Adipose tissue (tissue), 3 donors: ENCODE measurements around the gene SCAPER. TPM values are rescaled to one million over a fixed set of nuclear protein-coding genes. Genes with fewer than 3 reads are reported as not detected.
"Not testable (repeated sequence)": the region's sequence is repeated elsewhere in the genome, so short reads cannot be mapped to it uniquely, and the experiment has no call there.

Source experiments
- H3K27ac ChIP-seq: one replicate; pipeline ENCODE4 v1.5.1; 2013; ENCODE audit warnings: low read depth, low read length
- WGBS, 3 donors: extraction: QIAGEN DNeasy Blood & Tissue Kit; methylation state at CpG; one replicate each; pipeline ENCODE4 v1.1.7; 2013; 5-methylcytosine and 5-hydroxymethylcytosine counted together
- polyA plus RNA-seq, 3 donors: library from polyadenylated mRNA; stranded (reverse); fragments of 200-250 nt; gene quantifications; one replicate each; pipeline ENCODE4 v1.2.3, GENCODE V29; 2013
- donor health status: healthy with polysubstance abuse.
- donor health status: Bipolar disorder and iron deficiency.
- donor health status: healthy.

Gene SCAPER
- polyA plus RNA-seq, 3 donors = 5.4 to 9.6 (median 8.5) TPM

DNA sequence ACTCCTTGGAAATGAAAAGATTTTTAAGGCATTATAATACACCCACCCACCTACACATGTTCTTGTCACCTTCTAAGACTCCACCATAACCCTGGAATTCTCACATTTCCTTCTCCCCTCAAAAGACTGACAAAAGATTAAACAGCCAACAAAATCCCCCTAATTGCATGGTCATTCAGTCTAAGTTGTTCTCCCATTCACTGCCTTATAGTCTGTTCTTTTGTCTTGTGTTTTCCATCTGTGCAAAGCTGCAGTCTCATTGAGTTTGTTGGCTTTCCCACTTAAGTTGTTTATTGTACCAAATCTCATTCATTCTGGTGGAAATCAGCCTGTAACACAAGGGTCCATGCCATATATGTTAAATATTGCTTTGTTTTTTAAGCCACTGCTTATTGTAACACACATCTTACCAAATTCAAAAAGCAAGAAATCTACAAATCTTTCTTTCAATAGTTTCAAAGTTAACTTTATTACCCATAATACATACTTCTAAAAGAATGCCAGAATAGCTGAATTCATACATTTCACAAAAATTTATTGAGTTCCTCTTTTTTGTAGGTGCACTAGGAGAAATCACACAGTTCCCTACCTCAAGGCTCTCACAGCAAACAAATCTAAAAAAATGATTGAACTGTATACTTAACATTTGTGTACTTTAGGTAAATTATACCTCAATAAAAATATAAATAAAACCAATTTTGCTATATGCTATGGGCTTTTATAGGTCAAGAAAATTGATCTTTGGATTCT, 24.0 kb upstream of the SCAPER start:
- no peak overlapping the region for H3K27ac ChIP-seq

- no peak overlapping the region for H3K27ac ChIP-seq
- 87 to 92% (median 90%) methylated on average over 3 of the region's 3 CpGs for WGBS, 3 donors
Measured at GRCh38 chr15:76928201-76928600, 23.1 kb upstream of the SCAPER start.

DNA sequence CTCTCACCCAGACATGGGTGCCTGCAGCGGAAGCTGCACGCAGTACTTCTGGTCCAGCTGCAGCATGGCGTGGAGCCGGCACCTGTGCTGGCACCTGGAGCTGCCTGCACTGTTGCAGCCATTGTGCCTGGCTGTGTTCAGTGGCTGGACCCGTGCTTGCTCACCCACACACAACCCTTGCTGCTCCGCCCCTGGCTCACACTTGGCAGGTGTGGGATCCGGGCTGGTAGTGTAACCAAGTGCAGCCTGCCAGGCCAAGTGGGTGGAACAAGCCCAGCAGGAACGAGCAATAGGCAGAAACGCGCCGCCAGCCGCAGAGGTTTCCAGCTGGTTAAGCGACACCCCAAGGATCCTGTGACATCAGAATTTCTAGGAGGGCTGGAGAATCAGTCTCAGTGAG, 11.2 kb upstream of the SCAPER start:
- no peak overlapping the region for H3K27ac ChIP-seq
- WGBS, 3 donors = 88 to 92% (median 92%) methylated on average over 13 of the region's 13 CpGs

DNA sequence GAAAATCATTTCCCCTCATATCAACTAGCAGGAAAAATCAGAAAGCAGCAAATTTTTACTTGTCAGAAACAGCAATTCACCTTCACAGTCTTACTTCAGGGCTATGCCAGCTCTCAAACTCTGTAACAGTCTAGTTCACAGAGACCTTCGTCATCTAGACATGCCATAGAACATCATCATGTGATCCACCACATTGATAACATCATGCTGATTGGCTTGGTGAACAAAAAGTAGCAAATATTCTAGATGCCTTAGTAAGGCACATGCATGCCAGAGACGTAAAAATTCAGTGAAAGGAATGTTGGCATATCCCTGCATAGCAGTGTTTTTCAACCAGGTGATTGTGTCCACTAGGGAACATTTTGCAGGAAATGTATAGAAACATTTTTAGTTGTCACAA, 8.6 kb upstream of the SCAPER start:
- 62 to 86% (median 81%) methylated on average over 2 of the region's 2 CpGs for WGBS, 3 donors
- no peak overlapping the region for H3K27ac ChIP-seq

DNA sequence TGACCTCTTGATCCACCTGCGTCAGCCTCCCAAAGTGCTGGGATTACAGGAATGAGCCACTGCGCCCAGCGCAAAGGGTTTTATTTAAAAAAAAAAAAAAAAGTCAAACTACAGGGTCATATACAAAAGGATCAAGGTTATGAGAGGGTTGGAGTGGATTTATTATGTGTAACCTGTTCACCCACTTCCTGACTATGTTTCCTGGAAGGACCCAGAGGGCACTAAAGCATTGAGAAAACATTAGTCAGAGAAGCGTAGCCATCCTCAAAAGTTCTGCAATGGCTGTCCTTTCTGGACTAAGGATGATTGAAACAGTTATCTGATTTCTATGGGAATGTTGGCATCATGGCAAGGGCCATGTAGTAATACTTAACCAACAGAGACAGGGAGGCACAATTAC, 7.3 kb upstream of the SCAPER start:
- H3K27ac ChIP-seq = no peak overlapping the region
- 84 to 93% (median 88%) methylated on average over 4 of the region's 4 CpGs for WGBS, 3 donors

GRCh38 chr15:76905855-76906254, 715 bp upstream of the SCAPER start:
- H3K27ac ChIP-seq = no peak overlapping the region
- WGBS, 3 donors = 25 to 27% (median 27%) methylated on average over 9 of the region's 9 CpGs

DNA sequence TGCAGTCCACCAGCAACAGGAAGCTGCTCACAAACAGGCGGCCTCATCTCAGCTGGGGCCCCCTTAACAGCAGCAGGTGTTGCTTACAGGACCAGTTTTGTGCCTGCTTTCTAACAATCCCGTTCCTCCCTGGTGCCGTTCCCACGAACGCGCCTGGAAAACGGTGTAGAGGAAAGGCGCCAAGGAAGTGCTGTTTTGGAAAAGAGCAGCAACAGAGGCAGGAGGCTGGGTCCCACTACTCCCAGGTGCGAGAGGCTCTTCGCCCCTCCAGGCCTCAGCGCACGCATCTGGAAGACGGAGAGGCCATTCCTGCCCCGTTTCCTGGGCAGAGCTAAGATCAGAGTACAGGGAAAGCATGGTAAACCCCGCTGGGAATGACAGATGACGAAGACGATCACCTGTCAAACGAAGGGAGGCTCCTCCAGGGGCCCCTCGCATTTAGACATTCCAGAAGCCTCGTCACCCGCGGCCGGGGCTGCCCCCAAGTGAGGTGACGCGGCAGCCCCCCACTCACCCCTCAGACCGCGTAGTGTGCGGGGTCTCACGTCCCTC, 603 bp downstream of the SCAPER start:
- 1% methylated on average over 28 to 29 of the region's 29 CpGs for WGBS, 3 donors

DNA sequence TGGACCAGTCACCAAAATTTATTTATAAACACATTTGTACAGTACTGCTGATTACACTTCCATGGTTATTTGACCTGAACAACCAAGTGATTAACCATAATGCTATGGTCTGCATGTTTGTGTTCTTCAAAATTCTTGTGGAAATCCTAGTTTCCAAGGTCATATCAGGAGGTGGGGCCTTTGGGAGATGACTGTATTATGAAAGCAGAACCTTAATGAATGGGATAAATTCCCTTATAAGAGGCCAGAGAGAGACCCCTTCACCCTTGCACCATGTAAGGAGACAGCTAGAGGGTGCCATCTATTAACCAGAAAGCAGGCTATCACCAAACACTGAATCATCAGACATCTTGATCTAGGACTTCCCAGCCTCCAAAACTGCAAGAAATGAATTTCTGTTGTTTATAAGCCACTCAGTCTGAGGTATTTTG, 1.9 kb downstream of the SCAPER start:
- no peak overlapping the region for H3K27ac ChIP-seq

More for the DNA sequence above, 603 bp downstream of the SCAPER start:
- H3K27ac ChIP-seq = peak overlapping the region; percentile 31

GRCh38 chr15:76901965-76902364, 3.2 kb downstream of the SCAPER start:
- WGBS, 3 donors = 96 to 98% (median 98%) methylated on average over 2 of the region's 2 CpGs
- no peak overlapping the region for H3K27ac ChIP-seq

DNA sequence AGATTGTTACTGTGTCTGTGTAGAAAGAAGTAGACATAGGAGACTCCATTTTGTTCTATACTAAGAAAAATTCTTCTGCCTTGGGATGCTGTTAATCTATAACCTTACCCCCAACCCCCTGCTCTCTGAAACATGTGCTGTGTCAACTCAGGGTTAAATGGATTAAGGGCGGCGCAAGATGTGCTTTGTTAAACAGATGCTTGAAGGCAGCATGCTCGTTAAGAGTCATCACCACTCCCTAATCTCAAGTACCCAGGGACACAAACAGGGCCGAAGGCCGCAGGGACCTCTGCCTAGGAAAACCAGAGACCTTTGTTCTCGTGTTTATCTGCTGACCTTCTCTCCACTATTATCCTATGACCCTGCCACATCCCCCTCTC, 5.2 kb downstream of the SCAPER start:
- WGBS, 3 donors = 94 to 100% methylated on average over 2 of the region's 6 CpGs; no CpG with 5 or more reads in 1 of the 3 donors

GRCh38 chr15:76899176-76899930, 5.8 kb downstream of the SCAPER start:
- not testable (repeated sequence) for H3K27ac ChIP-seq
- WGBS, 3 donors = 92 to 96% (median 95%) methylated on average over 37 to 39 of the region's 39 CpGs

More for the DNA sequence above, 5.2 kb downstream of the SCAPER start:
- not testable (repeated sequence) for H3K27ac ChIP-seq

DNA sequence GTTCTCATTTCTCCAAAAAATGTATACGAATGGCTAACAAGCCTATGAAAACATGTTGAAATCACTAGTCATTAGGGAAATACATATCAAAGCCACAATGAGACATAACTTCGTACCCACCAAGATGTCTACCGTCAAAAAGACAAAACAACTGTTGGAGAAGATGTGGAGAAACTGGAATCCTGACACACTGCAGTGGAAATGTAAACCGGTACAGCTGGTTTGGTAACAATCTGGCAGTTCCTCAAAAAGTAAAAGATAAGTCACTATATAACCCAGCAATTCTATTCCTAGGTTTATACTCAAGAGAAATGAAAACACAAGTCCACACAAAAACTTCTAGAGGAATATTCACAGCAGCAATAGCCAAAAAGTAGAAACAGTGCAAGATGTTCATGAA, 7.0 kb downstream of the SCAPER start:
- no peak overlapping the region for H3K27ac ChIP-seq
- WGBS, 3 donors = 62 to 76% (median 64%) methylated on average over 4 of the region's 4 CpGs

DNA sequence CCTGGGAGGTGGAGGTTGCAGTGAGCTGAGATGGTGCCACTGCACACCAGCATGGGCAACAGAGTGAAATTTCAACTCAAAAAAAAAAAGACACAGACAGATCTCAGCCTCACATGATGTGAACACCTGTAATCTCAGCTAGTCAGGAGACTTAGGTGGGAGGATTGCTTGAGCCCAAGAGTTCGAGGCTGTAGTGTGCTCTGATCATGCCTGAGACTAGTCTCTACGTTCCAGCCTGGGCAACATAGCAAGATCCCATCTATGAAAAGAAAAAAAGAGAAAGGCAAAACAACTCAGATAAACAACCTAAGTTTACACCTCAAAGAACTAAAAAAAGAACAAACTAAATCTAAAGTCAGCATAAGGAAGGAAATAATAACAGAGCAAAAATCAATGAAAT, 11.0 kb downstream of the SCAPER start:
- WGBS, 3 donors = 94 to 99% (median 98%) methylated on average over 2 of the region's 2 CpGs
- H3K27ac ChIP-seq = no peak overlapping the region

- not testable (repeated sequence) for H3K27ac ChIP-seq
- 91 to 97% (median 93%) methylated on average over 5 of the region's 5 CpGs for WGBS, 3 donors
Measured at GRCh38 chr15:76892836-76893235, 12.3 kb downstream of the SCAPER start.

DNA sequence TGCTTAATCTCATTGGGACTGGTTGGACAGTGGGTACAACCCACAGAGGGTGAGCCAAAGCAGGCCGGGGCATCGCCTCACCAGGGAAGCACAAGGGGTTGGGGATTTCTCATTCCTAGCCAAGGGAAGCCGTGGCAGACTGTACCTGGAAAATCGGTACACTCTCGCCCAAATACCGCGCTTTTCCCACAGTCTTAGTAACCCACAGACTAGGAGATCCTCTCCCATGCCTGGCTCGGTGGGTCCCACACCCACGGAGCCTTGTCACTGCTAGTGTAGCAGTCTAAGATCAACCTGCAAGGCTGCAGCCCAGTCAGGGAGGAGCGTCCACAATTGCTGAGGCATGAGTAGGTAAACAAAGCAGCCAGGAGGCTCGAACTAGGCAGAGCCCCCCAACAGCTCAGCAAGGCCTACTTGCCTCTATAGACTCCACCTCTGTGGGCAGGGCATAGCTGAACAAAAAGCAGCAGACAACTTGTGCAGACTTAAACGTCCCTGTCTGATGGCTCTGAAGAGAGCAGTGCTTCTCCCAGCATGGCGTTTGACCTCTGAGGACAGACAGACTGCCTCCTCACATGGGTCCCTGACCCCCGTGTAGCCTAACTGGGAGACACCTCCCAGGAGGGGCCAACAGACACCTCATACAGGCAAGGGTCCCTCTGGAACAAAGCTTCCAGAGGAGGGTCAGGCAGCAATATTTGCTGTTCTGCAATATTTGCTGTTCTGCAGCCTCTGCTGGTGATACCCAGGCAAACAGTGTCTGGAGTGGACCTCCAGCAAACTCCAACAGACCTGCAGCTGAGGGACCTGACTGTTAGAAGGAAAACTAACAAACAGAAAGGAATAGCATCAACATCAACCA, 17.6 kb downstream of the SCAPER start:
- 87 to 95% (median 94%) methylated on average over 14 of the region's 14 CpGs for WGBS, 3 donors
- H3K27ac ChIP-seq = not testable (repeated sequence)

DNA sequence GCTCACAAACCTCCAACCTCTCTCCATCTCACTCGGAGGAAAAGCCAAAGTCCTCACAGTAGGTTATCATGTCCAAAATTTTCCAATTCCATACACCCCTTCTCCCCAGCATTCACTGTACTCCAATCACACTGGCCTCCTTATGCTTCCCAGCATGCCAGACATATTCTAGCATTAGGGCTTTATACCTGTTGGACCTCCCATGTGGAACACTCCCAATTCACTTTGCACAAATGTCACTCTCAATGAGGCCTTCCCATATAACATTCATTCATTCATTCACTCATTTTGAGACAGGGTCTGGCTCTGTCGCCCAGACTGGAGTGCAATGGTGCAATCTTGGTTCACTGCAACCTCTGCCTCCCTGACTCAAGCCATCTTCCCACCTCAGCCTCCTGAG, 19.9 kb downstream of the SCAPER start:
- no peak overlapping the region for H3K27ac ChIP-seq
- 96 to 98% (median 98%) methylated on average over 2 of the region's 2 CpGs for WGBS, 3 donors

DNA sequence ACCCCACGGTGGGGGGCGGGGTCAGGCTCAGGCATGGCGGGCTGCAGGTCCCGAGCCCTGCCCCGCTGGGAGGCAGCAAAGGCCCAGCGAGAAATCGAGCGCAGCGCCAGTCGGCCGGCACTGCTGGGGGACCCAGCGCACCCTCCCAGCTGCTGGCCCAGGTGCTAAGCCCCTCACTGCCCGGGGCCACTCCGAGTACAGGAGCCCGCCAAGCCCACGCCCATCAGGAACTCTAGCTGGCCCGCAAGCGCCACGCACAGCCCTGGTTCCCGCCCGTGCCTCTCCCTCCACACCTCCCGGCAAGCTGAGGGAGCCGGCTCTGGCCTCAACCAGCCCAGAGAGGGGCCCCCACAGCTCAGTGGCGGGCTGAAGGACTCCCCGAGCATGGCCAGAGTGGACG, 29.2 kb downstream of the SCAPER start:
- WGBS, 3 donors = 97 to 99% (median 98%) methylated on average over 12 to 26 of the region's 26 CpGs
- no peak overlapping the region for H3K27ac ChIP-seq

- WGBS, 3 donors = 75 to 93% (median 75%) methylated on average over 2 of the region's 2 CpGs
- H3K27ac ChIP-seq = not testable (repeated sequence)
Measured at GRCh38 chr15:76873066-76873465, 32.1 kb downstream of the SCAPER start.

GRCh38 chr15:76871930-76872329, 33.2 kb downstream of the SCAPER start:
- 89 to 94% (median 93%) methylated on average over 2 of the region's 2 CpGs for WGBS, 3 donors
- H3K27ac ChIP-seq = no peak overlapping the region
